ENCODE data around the gene KLK14.

The KLK14 gene

GRCh38 chr19:51086153-51086850, 3.6 kb upstream of the KLK14 start:
- DNase-seq (ENCODE audit: low read depth, low spot score) = no peak

- no peak for DNase-seq (ENCODE audit: low read depth, low spot score)
Observed at GRCh38 chr19:51084505-51084904, 1.8 kb upstream of the KLK14 start.

- DNase-seq (ENCODE audit: low read depth, low spot score) = no peak
Observed at GRCh38 chr19:51083783-51084182, 1.1 kb upstream of the KLK14 start.

GRCh38 chr19:51083181-51083580, 494 bp upstream of the KLK14 start:
- no peak for DNase-seq (ENCODE audit: low read depth, low spot score)

GRCh38 chr19:51081476-51081875, 1.2 kb downstream of the KLK14 start:
- DNase-seq (ENCODE audit: low read depth, low spot score) = no peak

- DNase-seq (ENCODE audit: low read depth, low spot score) = no peak
Observed at GRCh38 chr19:51079481-51080110, 3.1 kb downstream of the KLK14 start.

GRCh38 chr19:51078731-51079130, 4.0 kb downstream of the KLK14 start:
- no peak for DNase-seq (ENCODE audit: low read depth, low spot score)

GRCh38 chr19:51078104-51078503, 4.6 kb downstream of the KLK14 start:
- no peak for DNase-seq (ENCODE audit: low read depth, low spot score)

- no peak for DNase-seq (ENCODE audit: low read depth, low spot score)
Observed at GRCh38 chr19:51076631-51077213, 6.0 kb downstream of the KLK14 start.

- DNase-seq (ENCODE audit: low read depth, low spot score) = no peak
Observed at GRCh38 chr19:51075998-51076397, 6.7 kb downstream of the KLK14 start.

- DNase-seq (ENCODE audit: low read depth, low spot score) = no peak
Observed at GRCh38 chr19:51071095-51071405, 11.6 kb downstream of the KLK14 start.

- no peak for DNase-seq (ENCODE audit: low read depth, low spot score)
Observed at GRCh38 chr19:51070334-51071094, 12.2 kb downstream of the KLK14 start.

- no peak for DNase-seq (ENCODE audit: low read depth, low spot score)
Observed at GRCh38 chr19:51066393-51067186, 16.1 kb downstream of the KLK14 start.

GRCh38 chr19:51065221-51065960, 17.3 kb downstream of the KLK14 start:
- DNase-seq (ENCODE audit: low read depth, low spot score) = no peak

GRCh38 chr19:51064534-51065220, 18.0 kb downstream of the KLK14 start, which contains the start of gene KLK13:
Gene KLK13 (minus strand): TSS chr19:51065092. CDS start chr19:51065067, 25 bp downstream.
- DNase-seq (ENCODE audit: low read depth, low spot score) = peak; percentile 47

- no peak for DNase-seq (ENCODE audit: low read depth, low spot score)
Observed at GRCh38 chr19:51063664-51064063, 19.0 kb downstream of the KLK14 start.

- no peak for DNase-seq (ENCODE audit: low read depth, low spot score)
Observed at GRCh38 chr19:51060973-51061372, 21.7 kb downstream of the KLK14 start.

- no peak for DNase-seq (ENCODE audit: low read depth, low spot score)
Observed at GRCh38 chr19:51060336-51060735, 22.4 kb downstream of the KLK14 start.

- DNase-seq (ENCODE audit: low read depth, low spot score) = no peak
Observed at GRCh38 chr19:51059715-51060114, 23.0 kb downstream of the KLK14 start.

GRCh38 chr19:51055866-51056265, 26.8 kb downstream of the KLK14 start:
- DNase-seq (ENCODE audit: low read depth, low spot score) = no peak

GRCh38 chr19:51047031-51047335, 35.7 kb downstream of the KLK14 start:
- DNase-seq (ENCODE audit: low read depth, low spot score) = no peak

All from iPS DF 19.7 (cell line).